NCI-H2171 (cell line): ENCODE data around the gene ELAPOR1.

Experiments
- DNase-seq: peaks from one replicate; lab custom pipeline; 2025; lab: John Stamatoyannopoulos, UW

The ELAPOR1 gene

DNA sequence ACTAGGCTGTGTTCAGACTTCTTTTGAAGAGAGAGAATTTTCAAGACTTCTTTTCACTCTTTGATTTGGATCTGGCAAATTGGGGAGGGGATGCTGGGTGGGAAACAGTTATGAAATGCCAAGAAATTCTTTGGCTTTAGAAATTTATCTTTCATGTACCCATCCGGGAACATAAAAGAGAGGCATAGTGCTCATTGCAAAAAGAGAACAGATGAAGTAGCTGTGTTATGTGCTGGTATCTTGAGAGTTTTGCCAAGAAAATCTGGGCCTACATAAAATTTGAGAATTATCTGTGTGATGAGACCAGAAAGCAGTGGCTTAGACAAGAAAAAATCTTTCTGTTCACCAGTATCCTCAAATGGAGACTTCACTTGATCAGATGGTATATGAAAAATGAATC, 19.0 kb upstream of the ELAPOR1 start:
- DNase-seq = no peak

DNA sequence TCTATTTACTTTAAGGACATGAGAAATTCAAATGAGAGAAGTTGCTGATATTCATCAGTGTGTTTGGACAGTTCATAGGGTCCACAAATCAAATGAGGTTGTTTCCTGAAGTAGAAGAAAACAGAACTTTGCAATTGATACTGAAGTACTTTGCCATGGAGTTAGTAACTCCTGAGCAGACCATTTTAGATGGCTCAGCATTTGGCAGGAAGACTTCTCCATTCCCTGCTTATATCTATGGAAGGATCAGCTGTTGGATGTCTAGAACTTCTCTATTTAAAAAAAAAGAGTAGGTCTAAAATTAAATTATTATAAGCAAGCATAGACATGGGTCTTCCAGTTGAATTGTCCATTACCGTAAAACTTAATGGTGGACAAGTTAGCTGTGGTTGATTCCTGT, 18.3 kb upstream of the ELAPOR1 start:
- no peak for DNase-seq

DNA sequence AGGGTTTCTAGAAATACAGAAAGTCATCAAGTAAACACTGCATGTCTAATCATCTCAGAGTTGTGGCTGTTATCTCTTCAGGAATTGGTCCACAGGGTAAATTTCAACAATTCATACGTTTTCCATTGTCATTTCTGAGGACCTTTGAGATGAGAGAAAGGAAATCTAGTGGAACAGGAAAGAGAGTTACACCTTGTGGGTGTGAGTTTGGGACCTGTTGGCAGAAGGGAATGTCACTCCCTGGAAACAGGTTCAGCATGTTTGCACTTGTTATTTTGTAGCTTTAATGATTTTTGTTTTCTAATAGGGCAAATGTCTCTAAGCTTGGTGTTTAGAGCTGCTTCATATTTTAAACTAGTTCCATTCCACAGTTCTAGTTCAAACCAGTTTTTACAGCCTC, 17.8 kb upstream of the ELAPOR1 start:
- DNase-seq = no peak

DNA sequence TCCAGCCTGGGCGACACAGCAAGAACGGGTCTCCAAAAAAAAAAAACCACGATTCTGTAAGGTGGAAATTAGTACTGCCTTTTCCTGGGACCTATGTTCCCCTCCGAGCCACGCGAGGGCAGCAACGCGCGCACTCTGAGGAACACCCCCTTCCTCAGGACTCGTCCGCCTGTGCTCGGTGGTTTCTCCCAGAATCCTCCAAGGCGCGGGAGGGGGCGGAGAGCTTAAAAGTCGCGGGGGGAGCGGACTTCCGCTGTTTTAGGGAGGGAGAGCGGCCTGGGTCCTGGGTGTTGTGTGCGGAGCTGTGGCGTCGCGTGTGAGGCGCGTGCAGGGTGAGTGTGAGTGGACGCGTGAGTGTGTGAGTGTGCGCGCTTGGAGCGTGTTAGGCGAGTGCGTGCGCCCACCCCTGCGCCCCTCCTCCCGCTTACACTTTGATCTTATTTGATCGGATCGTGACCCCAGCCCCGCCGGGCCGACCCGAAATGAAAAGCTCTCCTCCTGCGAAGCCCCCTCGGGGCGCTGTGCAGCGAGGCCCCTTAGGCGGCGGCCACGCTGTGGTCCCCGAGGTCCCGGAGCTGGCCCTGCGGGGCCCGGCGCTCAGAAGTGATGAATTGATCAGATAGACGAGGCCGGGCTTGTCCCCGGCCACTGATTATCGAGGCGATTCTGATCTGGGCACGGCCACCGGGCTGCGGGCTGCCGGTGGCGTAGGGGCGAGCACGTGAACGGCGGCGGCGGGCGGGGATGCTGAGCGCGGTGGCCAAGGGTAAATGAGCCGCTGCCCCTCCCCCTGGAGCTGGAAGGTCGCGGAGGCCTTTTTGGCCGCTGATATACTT, 13.8 kb upstream of the ELAPOR1 start:
- peak; percentile 97 for DNase-seq

DNA sequence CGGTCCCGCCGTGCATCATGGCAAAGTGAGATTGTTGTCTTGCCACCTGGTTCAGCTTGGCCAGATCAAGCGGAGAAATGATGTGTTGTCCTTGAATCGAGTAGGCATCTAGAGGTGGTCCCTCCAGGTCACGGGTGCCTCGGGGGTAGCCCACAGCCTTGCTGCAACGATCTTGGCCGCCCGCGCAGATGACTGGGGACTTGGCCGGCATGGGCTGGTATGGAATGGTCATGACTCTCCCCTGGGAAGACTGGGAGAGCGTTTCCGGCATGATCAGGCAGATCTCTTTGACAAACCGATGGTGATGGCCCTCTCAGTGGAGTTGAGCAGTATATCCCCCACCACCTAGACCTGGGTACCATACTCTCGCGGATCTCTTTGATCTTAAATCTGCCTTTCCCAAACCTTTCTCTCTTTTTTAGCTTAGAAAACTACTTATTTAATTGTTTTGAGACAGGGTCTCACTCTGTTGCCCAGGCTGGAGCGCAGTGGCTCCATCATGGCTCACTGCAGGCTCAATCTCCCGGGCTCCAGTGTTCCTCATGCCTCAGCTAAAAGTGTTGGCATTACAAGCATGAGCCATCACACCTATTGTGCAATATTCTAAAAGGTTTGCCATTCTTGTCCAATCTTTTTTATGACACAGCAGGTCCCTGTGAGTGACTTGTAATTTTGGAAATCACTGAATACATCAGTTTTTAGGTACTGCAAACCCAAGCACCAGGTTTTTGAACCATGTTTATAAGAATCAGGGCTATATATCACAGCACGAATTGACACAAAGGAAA, 9.4 kb upstream of the ELAPOR1 start:
- no peak for DNase-seq

DNA sequence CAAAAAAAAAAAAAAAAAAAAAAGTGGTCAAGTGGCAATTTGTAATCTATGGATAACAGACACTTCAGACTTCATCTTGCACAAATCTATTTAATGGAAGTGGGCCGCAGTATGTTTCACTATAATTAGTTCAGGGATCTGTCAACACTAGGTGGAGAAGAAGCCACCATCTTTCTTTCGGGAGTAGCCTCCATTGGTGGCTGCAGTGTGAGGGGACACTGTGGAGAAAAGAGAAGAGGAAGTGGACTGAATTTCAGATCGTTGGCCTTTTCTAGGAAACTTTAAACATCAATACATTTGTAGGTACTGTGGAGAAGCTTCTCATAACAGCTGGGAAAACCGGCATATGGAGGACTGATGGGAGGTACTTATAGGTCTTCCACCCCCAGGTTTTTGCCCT, 8.0 kb upstream of the ELAPOR1 start:
- DNase-seq = no peak

DNA sequence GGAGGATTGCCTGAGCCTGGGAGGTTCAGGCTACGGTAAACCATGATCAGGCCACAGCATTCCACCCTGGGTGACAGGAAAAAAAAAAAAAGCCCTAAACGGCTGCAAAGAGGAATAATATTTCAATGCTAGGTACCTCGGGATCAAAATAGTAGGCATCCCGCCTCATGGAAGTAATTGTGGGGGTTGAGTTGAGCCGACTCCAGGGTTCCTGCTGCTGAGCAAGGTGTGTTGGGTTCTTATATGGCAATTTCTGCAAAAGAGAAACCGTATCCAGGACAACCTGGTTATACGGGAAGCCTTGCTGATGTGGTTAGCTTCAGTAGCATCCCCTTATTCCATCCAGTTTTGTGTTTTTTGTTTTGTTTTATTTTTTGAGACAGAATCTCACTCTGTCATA, 6.1 kb upstream of the ELAPOR1 start:
- no peak for DNase-seq

DNA sequence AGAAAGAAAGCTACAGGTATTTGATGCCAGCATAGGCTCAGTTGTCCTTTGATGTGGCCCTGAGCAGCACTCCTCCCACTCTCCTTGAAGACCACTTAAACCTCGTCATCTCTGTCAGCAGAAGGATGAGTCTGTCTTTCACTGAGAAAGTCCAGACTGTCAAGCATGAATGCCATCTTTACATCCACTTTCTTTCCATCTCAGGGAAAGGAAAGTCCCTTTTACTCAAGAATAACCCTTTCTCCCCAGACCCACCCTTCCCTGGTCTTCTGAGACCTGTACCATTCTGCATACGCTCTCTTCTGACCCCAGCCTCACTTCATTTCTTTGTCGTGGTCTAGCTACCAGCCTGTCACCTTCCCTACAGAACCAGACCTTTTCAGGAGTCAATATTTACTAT, 4.0 kb upstream of the ELAPOR1 start:
- no peak for DNase-seq

DNA sequence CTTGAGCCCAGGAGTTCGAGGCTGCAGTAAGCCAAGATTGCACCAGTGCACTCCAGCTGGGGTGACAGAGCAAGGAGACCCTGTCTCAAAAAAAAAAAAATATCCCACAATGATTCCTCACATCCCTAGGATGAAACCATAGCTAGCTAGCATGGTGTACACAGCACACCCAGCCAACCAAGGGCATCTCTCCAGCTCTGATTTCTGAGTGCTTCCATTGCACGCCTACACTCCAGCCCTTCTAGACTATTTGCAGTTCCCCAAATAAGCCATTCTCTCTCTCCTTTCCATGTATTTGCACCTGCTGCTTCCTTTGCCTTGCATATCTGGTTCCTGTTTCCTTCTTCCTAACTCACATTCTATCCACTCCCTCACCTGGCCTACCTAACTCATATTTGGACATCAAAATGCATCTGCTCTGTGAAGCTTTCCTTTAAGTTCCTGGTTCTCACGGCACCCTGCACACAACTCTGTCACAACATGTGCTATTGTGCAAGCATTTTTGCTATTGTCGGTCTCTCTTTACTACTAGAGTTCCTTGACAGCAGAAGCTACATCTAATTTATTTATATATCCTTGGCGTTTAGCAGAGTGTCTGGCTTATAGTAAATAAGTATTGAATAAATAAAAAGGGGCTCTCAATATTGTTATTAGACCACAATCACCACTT, 2.4 kb upstream of the ELAPOR1 start:
- DNase-seq = no peak

DNA sequence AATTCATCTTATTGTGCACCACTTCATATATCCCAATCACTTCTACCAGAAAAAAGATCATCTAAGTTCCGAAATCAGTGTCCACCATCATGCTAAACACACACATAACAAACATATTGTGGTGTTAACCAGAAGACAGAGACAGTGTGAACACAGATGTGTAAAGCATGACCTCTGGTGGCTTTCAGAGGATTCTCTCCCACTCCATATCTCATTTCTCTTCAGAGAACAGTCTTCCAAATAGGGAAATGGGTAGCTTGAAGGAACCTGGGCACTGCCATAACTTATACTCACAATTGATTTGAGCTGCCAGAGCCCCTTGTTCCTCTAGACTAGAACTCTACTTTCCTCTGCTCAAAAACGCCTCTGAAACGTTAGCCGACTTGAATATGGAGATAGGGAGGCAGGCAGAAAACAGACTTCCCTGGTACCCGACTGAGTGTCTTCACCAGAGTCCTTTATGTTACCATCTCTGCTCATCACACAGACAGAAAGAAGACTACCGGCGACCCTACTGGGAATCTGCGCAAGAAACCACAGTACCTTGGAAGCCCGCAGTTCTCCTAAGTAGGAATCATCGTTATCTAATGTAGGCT, 1.8 kb upstream of the ELAPOR1 start:
- no peak for DNase-seq

DNA sequence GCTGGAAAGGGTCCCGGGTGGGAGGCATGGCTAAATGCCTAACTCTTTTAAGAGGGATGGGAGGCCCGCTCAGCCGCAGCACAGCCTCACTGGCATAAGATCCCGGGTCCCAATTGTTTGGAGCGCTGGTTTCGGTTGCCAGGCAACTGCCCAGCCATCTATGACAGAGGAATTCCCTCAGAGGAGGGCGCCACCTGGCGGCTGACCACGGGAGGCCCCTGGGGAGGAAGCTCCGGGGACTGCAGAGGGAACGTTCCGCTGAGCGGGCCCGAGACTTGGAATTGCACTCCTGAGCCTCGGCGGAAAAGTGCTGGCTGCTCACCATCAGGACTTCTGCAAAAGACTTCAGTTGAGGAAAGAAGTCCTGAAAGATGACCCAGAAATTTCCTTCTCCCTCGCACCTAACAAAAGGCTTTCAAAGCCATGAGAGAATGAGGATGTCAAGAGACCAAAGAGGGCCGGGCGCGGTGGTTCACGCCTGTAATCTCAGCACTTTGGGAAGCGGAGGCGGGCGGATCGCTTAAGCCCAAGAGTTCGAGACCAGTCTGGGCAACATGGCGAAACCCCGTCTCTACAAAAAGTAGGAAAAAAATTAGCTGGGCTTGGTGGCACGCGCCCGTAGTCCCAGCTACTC, 1.1 kb upstream of the ELAPOR1 start:
- peak; percentile 92 for DNase-seq

DNA sequence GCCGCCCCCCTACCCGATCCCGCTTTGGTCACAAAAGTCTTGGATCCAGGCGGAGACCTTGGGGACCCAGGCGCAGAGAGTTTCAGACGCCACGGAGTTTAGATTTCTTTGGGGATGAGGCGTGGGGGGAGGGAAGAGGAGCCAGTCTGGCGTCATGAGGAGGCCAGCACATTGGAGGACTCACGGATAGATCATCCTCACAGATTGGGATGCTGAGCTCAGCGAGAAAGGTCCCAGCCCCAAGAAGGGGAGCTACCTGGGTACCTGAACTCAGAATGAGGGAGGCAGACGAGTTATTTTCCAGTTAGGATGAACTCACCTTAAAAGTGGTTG, 393 bp downstream of the ELAPOR1 start:
- DNase-seq = no peak

DNA sequence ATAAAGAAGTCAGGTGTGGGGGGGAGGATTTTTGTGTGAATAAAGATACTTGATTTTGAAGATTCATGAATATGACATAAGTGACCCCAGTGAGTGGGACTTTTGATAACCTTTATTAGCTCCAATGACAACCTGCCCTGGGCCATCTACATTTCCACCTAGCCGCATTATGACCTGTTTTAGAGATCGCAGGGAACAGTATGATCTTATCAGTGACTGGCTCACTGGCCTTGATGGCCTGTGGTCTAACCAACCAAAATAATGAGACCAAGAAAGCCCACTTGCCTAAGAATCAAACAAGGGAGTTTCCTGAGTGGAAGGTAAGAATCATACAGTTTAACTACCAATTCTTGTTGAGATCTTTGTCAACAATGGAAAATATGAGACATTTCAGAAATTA, 1.8 kb downstream of the ELAPOR1 start:
- DNase-seq = no peak

DNA sequence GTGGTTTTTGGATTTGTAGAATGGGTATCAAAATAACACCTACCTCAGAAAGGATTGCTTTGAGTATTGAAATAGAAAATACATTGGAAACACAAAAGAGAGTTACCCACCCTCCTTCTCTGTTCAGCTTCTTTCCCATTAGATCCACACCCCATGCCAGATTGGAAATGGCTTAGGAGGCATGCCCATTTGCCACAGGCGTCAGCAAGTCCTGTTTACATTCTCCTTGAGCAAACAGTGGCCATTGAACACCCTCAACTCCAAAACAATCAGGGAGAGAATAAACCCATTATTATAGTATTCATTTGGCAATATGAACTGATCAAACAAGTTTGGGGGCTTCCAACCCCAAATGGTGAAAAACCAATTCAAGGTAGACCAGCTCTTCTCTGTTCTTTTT, 2.4 kb downstream of the ELAPOR1 start:
- no peak for DNase-seq

DNA sequence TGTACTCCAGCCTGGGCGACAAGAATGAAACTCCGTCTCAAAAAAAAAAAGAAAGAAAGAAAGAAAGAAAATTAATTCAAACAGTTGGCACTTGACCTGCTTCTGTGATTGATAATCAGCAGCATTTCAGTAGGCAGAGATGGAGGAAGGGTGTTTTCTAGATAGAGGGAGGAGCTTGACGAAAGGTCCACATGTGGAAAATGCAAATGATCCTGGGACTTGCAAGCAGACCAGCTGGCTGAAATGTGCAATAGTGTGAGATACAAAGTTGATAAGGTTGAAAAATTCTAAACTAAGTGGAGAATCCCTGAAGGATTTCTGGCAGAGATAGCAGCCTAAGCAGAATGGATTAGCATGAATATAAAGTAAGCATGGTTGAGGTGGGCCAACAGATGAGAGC, 4.2 kb downstream of the ELAPOR1 start:
- no peak for DNase-seq

DNA sequence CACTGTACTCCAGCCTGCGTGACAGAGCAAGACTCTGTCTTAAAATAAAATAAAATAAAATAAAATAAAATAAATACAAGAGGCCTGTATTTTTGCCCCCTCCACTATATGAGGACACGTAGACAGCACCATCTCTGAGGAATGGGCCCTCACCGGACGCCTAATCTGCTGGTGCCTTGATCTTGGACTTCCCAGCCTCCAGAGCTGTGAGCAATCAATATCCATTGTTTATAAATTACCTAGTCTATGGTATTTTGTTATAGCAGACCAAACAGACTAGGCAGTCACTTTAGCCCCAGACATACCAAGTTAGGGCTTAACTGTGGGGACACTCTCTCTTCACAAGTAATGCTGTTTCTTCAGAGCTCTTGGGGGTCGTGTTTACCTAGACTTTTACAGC, 6.4 kb downstream of the ELAPOR1 start:
- DNase-seq = no peak

DNA sequence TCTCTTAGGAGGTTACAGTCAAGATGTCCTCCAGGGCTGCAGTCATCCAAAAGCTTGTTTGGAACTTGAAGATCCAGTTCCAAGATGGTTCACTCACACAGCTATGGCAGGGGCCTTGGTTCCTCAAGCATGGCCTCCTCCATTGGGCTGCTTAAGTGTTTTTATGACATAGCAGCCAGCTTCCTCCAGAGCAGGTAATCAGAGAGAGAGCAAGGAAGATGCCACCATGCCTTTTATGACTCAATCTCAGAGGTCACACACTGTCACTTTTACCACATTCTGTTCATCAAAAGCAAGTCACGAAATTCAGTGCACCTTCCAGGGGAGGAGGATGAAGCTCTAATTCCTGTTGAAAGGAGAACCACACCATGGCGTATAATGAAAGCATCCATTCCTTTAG, 17.1 kb downstream of the ELAPOR1 start:
- DNase-seq = no peak

DNA sequence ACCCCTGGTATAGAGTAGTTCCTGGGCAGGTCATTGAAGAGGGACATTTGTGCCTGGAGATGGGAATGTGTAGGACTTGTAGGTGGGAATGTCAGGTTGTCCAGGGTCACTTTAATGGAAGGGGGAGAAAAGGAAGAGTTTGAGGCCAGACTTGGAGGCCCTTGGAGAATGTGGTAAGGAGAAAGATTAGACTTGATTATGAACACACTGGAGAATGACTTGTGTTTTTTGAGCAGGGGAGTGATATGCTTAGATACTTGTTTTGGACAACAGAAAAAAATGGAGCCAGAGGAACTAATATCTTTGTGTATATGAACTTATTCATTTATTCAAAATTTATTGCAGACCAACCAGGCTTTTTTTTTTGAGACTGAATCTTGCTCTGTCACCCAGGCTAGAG, 17.9 kb downstream of the ELAPOR1 start:
- DNase-seq = no peak

DNA sequence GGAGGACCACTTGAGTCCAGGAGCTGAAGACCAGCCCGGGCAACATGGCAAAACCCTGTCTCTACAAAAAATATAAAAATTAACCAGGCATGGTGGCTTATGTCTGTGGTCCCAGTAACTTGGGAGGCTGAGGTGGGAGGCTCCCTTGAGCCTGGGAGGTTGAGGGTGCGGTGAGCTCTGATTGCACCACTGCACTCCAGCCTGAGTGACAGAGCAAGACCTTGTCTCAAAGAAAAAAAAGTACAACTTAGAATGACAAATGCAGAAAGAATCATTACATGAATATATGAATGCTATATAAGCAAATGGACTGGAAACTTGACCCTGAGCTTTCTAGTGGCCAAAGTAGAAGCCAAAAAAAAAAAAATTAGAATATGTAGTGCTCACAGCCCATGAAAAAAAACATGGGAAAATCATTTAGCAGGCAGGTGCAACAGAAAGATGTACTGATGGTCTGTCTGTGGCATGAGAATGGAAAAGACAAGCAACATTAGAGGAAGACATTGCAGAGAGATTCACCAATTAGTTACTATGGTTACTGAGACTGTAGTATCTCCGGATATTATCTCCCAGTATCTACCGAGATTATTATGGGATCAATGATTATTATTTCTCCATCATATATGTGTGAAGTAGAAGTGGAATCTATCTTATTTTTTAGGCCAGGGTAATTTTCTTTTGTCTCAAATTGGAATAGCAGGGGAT, 19.2 kb downstream of the ELAPOR1 start:
- DNase-seq = no peak

DNA sequence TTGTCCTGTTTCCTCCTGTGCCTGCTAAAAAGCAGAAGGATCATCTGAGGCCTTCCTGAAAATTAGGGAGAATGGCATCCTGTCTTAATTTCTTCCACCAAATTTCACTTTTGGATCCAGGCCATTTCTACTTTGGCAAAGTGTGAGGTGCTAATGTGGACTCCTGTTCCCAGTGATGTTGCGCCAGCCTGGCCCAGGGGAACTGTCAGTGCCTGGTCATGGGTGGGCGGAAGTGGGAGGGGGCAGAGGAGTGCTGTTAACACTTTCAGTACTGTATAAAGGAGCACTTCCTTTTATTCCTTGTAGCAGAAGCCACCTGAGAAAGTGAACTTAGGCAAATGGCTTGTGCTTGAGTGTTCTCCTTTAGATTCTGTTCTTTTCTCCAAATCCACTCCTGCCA, 19.9 kb downstream of the ELAPOR1 start:
- peak; percentile 60 for DNase-seq

DNA sequence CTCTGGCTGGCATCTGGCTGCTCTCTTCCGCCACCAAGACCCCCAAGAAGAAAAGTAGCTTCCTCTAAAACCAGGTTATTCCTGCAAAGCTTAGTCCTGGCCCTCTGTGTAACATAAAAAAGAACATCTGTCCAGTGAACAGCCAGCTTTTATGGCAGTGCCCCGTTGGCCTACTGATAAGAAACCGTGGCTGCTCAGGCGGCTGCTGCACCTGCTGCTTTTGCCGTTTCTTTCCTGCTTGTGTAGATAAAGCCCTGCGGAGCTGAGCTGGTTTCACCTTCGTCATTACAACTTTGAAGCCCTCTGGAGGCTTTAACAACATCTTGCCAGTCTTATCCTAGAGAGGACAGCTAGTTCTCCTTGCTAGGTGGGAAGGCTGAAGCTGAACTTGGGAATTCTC, 20.5 kb downstream of the ELAPOR1 start:
- no peak for DNase-seq

DNA sequence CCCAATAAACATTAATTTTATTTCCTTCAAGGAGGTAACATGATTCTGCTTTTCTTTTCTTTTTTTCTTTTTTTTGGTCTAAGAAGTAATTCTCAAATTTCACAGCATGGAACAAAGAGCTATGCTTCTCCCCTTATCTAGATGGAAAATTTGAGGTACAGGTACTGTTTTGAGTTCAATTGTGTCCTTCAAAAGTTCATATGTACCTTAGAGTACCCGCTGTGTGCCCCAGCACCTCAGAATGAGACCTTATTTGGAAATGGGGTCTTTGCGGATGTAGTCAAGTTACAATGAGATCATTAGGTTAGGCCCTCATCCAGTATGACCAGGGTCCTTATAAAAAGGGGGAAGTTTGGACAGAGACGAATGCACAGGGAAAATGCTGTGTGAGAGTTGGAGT, 22.0 kb downstream of the ELAPOR1 start:
- no peak for DNase-seq
